B cell (primary cell): ENCODE results near the gene PROCA1. TPM values are rescaled to one million over a fixed set of nuclear protein-coding genes. Genes with fewer than 3 reads are reported as not detected.
"Not testable (repeated sequence)": the region's sequence is repeated elsewhere in the genome, so short reads cannot be mapped to it uniquely, and the experiment has no call there.

Experiments
- ATAC-seq: fragments of 200-7000 bp; cut with Tn5 transposase; one replicate; pipeline ENCODE4 v1.10.0; 2021; ENCODE audit warnings: low read depth, mild to moderate bottlenecking, moderate number of reproducible peaks, moderate library complexity
- CTCF ChIA-PET: fragments of 350-600 bp; sonication (Branson Sonifier 250); formaldehyde crosslinking; loops from one replicate; lab custom pipeline; 2021; ENCODE audit warnings: antibody characterized with exemption, inconsistent platforms; lab: Charles Lee
- POLR2A ChIA-PET: fragments of 350-600 bp; sonication (Branson Sonifier 250); formaldehyde crosslinking; loops from one replicate; lab custom pipeline; 2021; ENCODE audit warnings: antibody characterized with exemption; lab: Charles Lee
- DNase-seq: peaks from one replicate; pipeline ENCODE4 v3.0.0; 2013
- H2AFZ ChIP-seq: 2 replicates; pipeline ENCODE4 v1.6.1; 2012; ENCODE audit warnings: mild to moderate bottlenecking, low read depth, low read length; ENCODE audit not compliant: insufficient read depth, poor library complexity, severe bottlenecking
- H3K27ac ChIP-seq, 2 donors: 1 replicate in 1 of 2; 2 replicates in 1 of 2; pipeline ENCODE4 v1.5.1; 2012 to 2013; ENCODE audit warnings: low read length in 2 of 2, mild to moderate bottlenecking in 2 of 2, moderate library complexity in 1 of 2
- H3K27me3 ChIP-seq, 4 experiments: fragments of 200-600 bp in 1 of 4; sonication (generic) in 1 of 4; replicated peaks in 1 of 4; 1 replicate in 2 of 4; 2 replicates in 2 of 4; pipeline versions ENCODE4 v1.6.1 to v1.7.0; 2013 to 2016; ENCODE audit warnings: low read length in 3 of 4, mild to moderate bottlenecking in 2 of 4, mixed read lengths in 1 of 4, moderate library complexity in 1 of 4; ENCODE audit not compliant: insufficient read depth in 4 of 4, control insufficient read depth in 3 of 4; ENCODE audit errors: control extremely low read depth in 1 of 4
- H3K36me3 ChIP-seq, 2 experiments: replicated peaks in 1 of 2; 1 replicate in 1 of 2; 2 replicates in 1 of 2; pipeline versions ENCODE4 v1.6.1 to v1.7.1; 2013; ENCODE audit warnings: low read length in 1 of 2; ENCODE audit not compliant: insufficient read depth in 2 of 2, control insufficient read depth in 1 of 2; ENCODE audit errors: control extremely low read depth in 1 of 2, extremely low read depth in 1 of 2
- H3K4me1 ChIP-seq, 2 donors: fragments of 200-600 bp in 1 of 2; sonication (generic) in 1 of 2; 1 replicate in 1 of 2; 2 replicates in 1 of 2; pipeline versions ENCODE4 v1.5.1 to v1.6.1; 2013 to 2017; ENCODE audit warnings: low read length in 2 of 2; ENCODE audit not compliant: control insufficient read depth in 2 of 2, insufficient read depth in 2 of 2
- H3K4me2 ChIP-seq: replicated peaks from 2 replicates; pipeline ENCODE3; 2012; ENCODE audit warnings: mild to moderate bottlenecking, low read depth, low read length; ENCODE audit not compliant: poor library complexity, severe bottlenecking
- H3K4me3 ChIP-seq, 5 experiments: fragments of 200-600 bp in 1 of 5; sonication (generic) in 1 of 5; 1 replicate in 3 of 5; 2 replicates in 2 of 5; pipeline versions ENCODE4 v1.5.1 to v1.7.0; 2011 to 2016; ENCODE audit warnings: low read length in 4 of 5, mild to moderate bottlenecking in 4 of 5, low read depth in 2 of 5, control low read depth in 1 of 5, moderate library complexity in 1 of 5; ENCODE audit not compliant: insufficient read depth in 1 of 5; ENCODE audit errors: control extremely low read depth in 1 of 5, extremely low read depth in 1 of 5
- H3K79me2 ChIP-seq: fragments of 200-600 bp; sonication (generic); one replicate; pipeline ENCODE4 v1.6.0; 2016; ENCODE audit warnings: low read length; ENCODE audit not compliant: control insufficient read depth, insufficient read depth
- H3K9ac ChIP-seq: fragments of 200-600 bp; sonication (generic); 2 replicates; pipeline ENCODE4 v1.6.1; 2017; ENCODE audit warnings: mild to moderate bottlenecking, low read length, moderate library complexity
- H3K9me3 ChIP-seq, 3 donors: one replicate each; pipeline versions ENCODE4 v1.6.1 to v1.7.1; 2013; ENCODE audit warnings: low read length in 2 of 3; ENCODE audit not compliant: control insufficient read depth in 2 of 3, insufficient read depth in 1 of 3; ENCODE audit errors: control extremely low read depth in 1 of 3
- H4K20me1 ChIP-seq: 2 replicates; pipeline ENCODE4 v1.6.0; 2012; ENCODE audit warnings: mild to moderate bottlenecking, low read length; ENCODE audit not compliant: insufficient read depth, control insufficient read depth, poor library complexity, severe bottlenecking
- H3K27ac Mint-ChIP-seq: one replicate; pipeline ENCODE4 v1.8.0; 2021; ENCODE audit warnings: mixed read lengths
- H3K27me3 Mint-ChIP-seq: one replicate; pipeline ENCODE4 v1.8.0; 2021; ENCODE audit warnings: mixed read lengths
- H3K4me1 Mint-ChIP-seq: one replicate; pipeline ENCODE4 v1.8.0; 2021; ENCODE audit warnings: mixed read lengths
- H3K4me3 Mint-ChIP-seq: one replicate; pipeline ENCODE4 v1.8.0; 2021; ENCODE audit warnings: mixed read lengths
- H3K9me3 Mint-ChIP-seq: one replicate; pipeline ENCODE4 v1.8.0; 2022; ENCODE audit warnings: mixed read lengths; ENCODE audit not compliant: insufficient read depth
- EZH2 ChIP-seq: IDR thresholded peaks from 2 replicates; pipeline ENCODE4 v1.6.1; 2012; ENCODE audit warnings: borderline replicate concordance, low read depth, mild to moderate bottlenecking, moderate library complexity, low read length; ENCODE audit not compliant: insufficient read depth, poor library complexity, severe bottlenecking
- WGBS: methylation state at CpG from one replicate; pipeline ENCODE4 v1.1.5; 2013; ENCODE audit warnings: missing lambda C conversion rate; ENCODE audit not compliant: insufficient coverage; 5-methylcytosine and 5-hydroxymethylcytosine counted together
- intact Hi-C: fragments of 100-400 bp; cut with micrococcal nuclease; formaldehyde crosslinking; loops from one replicate; pipeline ENCODE4 v1.10.0; 2022
- polyA plus RNA-seq: library from polyadenylated mRNA; depleted of rRNA; stranded (reverse); fragments of >200 nt; gene quantifications from 2 replicates; pipeline ENCODE4 v1.2.3, GENCODE V29; 2012
- total RNA-seq, 2 donors: library from RNA; stranded (reverse); fragments of 120-200 nt in 1 of 2; gene quantifications; 1 replicate in 1 of 2; 2 replicates in 1 of 2; pipeline versions ENCODE4 v1.2.3 to v1.2.4, GENCODE V29; 2013 to 2022
- TF ChIP-seq, protein P1 (sequence below): fragments of 200-600 bp; IDR thresholded peaks from one replicate; pipeline ENCODE4 v1.8.0; 2022; ENCODE audit warnings: antibody characterized with exemption, mild to moderate bottlenecking

The PROCA1 gene
- total and polyA plus RNA-seq, 2 donors (not counting 1 experiment from before 2014, with no cell fraction given) = 7.4 to 26.8 TPM

DNA sequence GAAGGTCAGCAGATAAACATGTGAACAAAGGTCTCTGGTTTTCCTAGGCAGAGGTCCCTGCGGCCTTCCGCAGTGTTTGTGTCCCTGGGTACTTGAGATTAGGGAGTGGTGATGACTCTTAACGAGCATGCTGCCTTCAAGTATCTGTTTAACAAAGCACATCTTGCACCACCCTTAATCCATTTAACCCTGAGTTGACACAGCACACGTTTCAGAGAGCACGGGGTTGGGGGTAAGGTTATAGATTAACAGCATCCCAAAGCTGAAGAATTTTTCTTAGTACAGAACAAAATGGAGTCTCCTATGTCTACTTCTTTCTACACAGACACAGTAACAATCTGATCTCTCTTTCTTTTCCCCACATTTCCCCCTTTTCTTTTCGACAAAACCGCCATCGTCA lies 53.3 kb downstream of the PROCA1 start:
- H3K27ac Mint-ChIP-seq, H3K9ac ChIP-seq, intact Hi-C loops, DNase-seq, H3K4me3 ChIP-seq, H3K9me3 Mint-ChIP-seq, H2AFZ ChIP-seq, ATAC-seq, H3K27me3 ChIP-seq, H3K4me2 ChIP-seq, H3K27ac ChIP-seq, H3K4me3 Mint-ChIP-seq, H3K9me3 ChIP-seq, CTCF ChIA-PET, H3K27me3 Mint-ChIP-seq: not testable (repeated sequence)
- H4K20me1 ChIP-seq = peaks cover 11% of the 10 kb centered on the region
- H3K79me2 ChIP-seq = peaks cover 88% of the 10 kb centered on the region
- H3K4me1 ChIP-seq = peaks cover 20 to 22% of the 10 kb centered on the region in 2 donors
- peaks cover 3 to 17% of the 10 kb centered on the region in 2 experiments for H3K36me3 ChIP-seq
- WGBS = 96% methylated on average over 3 of the region's 8 CpGs
- H3K4me1 Mint-ChIP-seq = peaks cover 36% of the 10 kb centered on the region
- POLR2A ChIA-PET = interaction anchor here (0.7 kb wide), 1 partner anchor 251 kb away, joined by 6 read pairs; no protein-coding TSS in a partner anchor

DNA sequence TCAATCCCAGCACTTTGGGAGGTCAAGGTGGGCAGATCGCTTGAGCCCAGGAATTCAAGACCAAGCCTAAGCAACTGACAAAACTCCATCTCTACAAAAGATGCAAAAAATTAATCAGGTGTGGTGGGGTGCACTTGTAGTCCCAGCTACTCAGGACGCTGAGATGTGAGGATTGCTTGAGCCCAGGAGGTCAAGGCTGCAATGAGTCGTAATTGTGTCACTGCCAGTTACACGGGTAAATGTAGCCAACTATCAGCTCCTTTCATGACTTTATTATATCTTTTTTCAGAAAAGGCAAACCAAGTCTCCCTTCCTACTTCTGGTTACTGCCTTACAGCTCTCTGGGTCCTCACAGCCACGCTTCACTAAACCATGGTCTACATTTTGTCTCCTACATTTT lies 53.9 kb downstream of the PROCA1 start:
- POLR2A ChIA-PET = no interaction called here
- peaks cover 88% of the 10 kb centered on the region for H3K79me2 ChIP-seq
- intact Hi-C loops = no loop called here

More for the DNA sequence above, 53.9 kb downstream of the PROCA1 start:
- ATAC-seq (no peak), DNase-seq (no peak)
- no peaks in the 10 kb centered on the region for H3K27me3 ChIP-seq
- H3K4me1 ChIP-seq = peaks cover 14 to 16% of the 10 kb centered on the region in 2 donors
- no peak overlapping the region for H3K4me2 ChIP-seq
- peaks cover 10% of the 10 kb centered on the region for H4K20me1 ChIP-seq
- H3K27ac Mint-ChIP-seq = no peak overlapping the region
- WGBS = 100% methylated on average over 2 of the region's 5 CpGs
- H3K4me3 ChIP-seq = no peak overlapping the region
- H3K4me3 Mint-ChIP-seq = no peak overlapping the region
- CTCF ChIA-PET = no interaction called here
- H3K9me3 Mint-ChIP-seq = no peaks in the 10 kb centered on the region
- H3K9me3 ChIP-seq = peaks cover 0 to 8% (median 0%) of the 10 kb centered on the region in 3 donors
- no peak overlapping the region for H2AFZ ChIP-seq
- no peaks in the 10 kb centered on the region for H3K27me3 Mint-ChIP-seq
- no peak overlapping the region for H3K27ac ChIP-seq
- peaks cover 5 to 22% of the 10 kb centered on the region in 2 experiments for H3K36me3 ChIP-seq
- peaks cover 30% of the 10 kb centered on the region for H3K4me1 Mint-ChIP-seq
- no peak for TF ChIP-seq EZH2
- TF ChIP-seq, protein P1, sequence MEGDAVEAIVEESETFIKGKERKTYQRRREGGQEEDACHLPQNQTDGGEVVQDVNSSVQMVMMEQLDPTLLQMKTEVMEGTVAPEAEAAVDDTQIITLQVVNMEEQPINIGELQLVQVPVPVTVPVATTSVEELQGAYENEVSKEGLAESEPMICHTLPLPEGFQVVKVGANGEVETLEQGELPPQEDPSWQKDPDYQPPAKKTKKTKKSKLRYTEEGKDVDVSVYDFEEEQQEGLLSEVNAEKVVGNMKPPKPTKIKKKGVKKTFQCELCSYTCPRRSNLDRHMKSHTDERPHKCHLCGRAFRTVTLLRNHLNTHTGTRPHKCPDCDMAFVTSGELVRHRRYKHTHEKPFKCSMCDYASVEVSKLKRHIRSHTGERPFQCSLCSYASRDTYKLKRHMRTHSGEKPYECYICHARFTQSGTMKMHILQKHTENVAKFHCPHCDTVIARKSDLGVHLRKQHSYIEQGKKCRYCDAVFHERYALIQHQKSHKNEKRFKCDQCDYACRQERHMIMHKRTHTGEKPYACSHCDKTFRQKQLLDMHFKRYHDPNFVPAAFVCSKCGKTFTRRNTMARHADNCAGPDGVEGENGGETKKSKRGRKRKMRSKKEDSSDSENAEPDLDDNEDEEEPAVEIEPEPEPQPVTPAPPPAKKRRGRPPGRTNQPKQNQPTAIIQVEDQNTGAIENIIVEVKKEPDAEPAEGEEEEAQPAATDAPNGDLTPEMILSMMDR = no peak
- H3K9ac ChIP-seq = no peak overlapping the region
